ENCODE measurements around the gene CCL15.

CCL15 gene

GRCh38 chr17:36030956-36031355 lies 29.6 kb upstream of the CCL15 start:
- no peak for TF ChIP-seq CTCF (IDR thresholded peaks at IDR 0.05; ENCODE audit: poor library complexity, severe bottlenecking)
- H3K9me3 ChIP-seq (ENCODE audit: severe bottlenecking), result no peaks in the 10 kb centered on the region
- no peak for DNase-seq (ENCODE audit: low spot score)
- no peaks in the 10 kb centered on the region for H3K4me1 ChIP-seq (ENCODE audit: insufficient read depth, poor library complexity, severe bottlenecking)
- H3K36me3 ChIP-seq (ENCODE audit: low read depth), result no peaks in the 10 kb centered on the region
- ATAC-seq (ENCODE audit: low read depth), result no peak
- peaks cover 8% of the 10 kb centered on the region for H3K27me3 ChIP-seq (ENCODE audit: insufficient read depth, poor library complexity, severe bottlenecking)
- H3K4me3 ChIP-seq (ENCODE audit: severe bottlenecking), result no peak overlapping the region
- H3K27ac ChIP-seq (ENCODE audit: poor library complexity, severe bottlenecking), result no peak overlapping the region

GRCh38 chr17:36027761-36028160 lies 26.4 kb upstream of the CCL15 start:
- DNase-seq (ENCODE audit: low spot score) (no peak), ATAC-seq (ENCODE audit: low read depth) (no peak)
- Histone ChIP-seq H3K36me3 (ENCODE audit: low read depth) (no peaks in the 10 kb centered on the region), H3K9me3 (ENCODE audit: severe bottlenecking) (no peaks in the 10 kb centered on the region), H3K27me3 (ENCODE audit: insufficient read depth, poor library complexity, severe bottlenecking) (peaks cover 12% of the 10 kb centered on the region), H3K4me1 (ENCODE audit: insufficient read depth, poor library complexity, severe bottlenecking) (no peaks in the 10 kb centered on the region), H3K4me3 (ENCODE audit: severe bottlenecking) (no peak overlapping the region), H3K27ac (ENCODE audit: poor library complexity, severe bottlenecking) (no peak overlapping the region)
- TF ChIP-seq CTCF (IDR thresholded peaks at IDR 0.05; ENCODE audit: poor library complexity, severe bottlenecking), result no peak

- H3K27me3 ChIP-seq (ENCODE audit: insufficient read depth, poor library complexity, severe bottlenecking), result peaks cover 37% of the 10 kb centered on the region
- no peak for DNase-seq (ENCODE audit: low spot score)
- no peaks in the 10 kb centered on the region for H3K9me3 ChIP-seq (ENCODE audit: severe bottlenecking)
Measured at GRCh38 chr17:36024106-36024869, 22.9 kb upstream of the CCL15 start.

GRCh38 chr17:36019423-36019822 lies 18.1 kb upstream of the CCL15 start:
- DNase-seq (ENCODE audit: low spot score) (no peak), ATAC-seq (ENCODE audit: low read depth) (no peak)
- H3K36me3 ChIP-seq (ENCODE audit: low read depth), result no peaks in the 10 kb centered on the region
- no peaks in the 10 kb centered on the region for H3K9me3 ChIP-seq (ENCODE audit: severe bottlenecking)
- TF ChIP-seq CTCF (IDR thresholded peaks at IDR 0.05; ENCODE audit: poor library complexity, severe bottlenecking), result no peak
- no peak overlapping the region for H3K4me3 ChIP-seq (ENCODE audit: severe bottlenecking)
- peaks cover 40% of the 10 kb centered on the region for H3K27me3 ChIP-seq (ENCODE audit: insufficient read depth, poor library complexity, severe bottlenecking)
- no peak overlapping the region for H3K27ac ChIP-seq (ENCODE audit: poor library complexity, severe bottlenecking)
- no peaks in the 10 kb centered on the region for H3K4me1 ChIP-seq (ENCODE audit: insufficient read depth, poor library complexity, severe bottlenecking)

More at GRCh38 chr17:36024106-36024869, 22.9 kb upstream of the CCL15 start:
- no peak for ATAC-seq (ENCODE audit: low read depth)
- TF ChIP-seq CTCF (IDR thresholded peaks at IDR 0.05; ENCODE audit: poor library complexity, severe bottlenecking), result no peak
- H3K4me1 ChIP-seq (ENCODE audit: insufficient read depth, poor library complexity, severe bottlenecking), result no peaks in the 10 kb centered on the region
- H3K36me3 ChIP-seq (ENCODE audit: low read depth), result no peaks in the 10 kb centered on the region
- H3K27ac ChIP-seq (ENCODE audit: poor library complexity, severe bottlenecking), result no peak overlapping the region
- H3K4me3 ChIP-seq (ENCODE audit: severe bottlenecking), result no peak overlapping the region

GRCh38 chr17:36017799-36018198 lies 16.4 kb upstream of the CCL15 start, which contains the start of gene CCL23:
Gene CCL23 (minus strand): TSS chr17:36017972. CDS start chr17:36017897, 75 bp downstream.
- no peak for TF ChIP-seq CTCF (IDR thresholded peaks at IDR 0.05; ENCODE audit: poor library complexity, severe bottlenecking)
- ATAC-seq (ENCODE audit: low read depth), result no peak
- H3K27ac ChIP-seq (ENCODE audit: poor library complexity, severe bottlenecking), result no peak within 1 kb of the TSS
- H3K4me1 ChIP-seq (ENCODE audit: insufficient read depth, poor library complexity, severe bottlenecking), result no peaks in the 10 kb centered on the region
- H3K36me3 ChIP-seq (ENCODE audit: low read depth), result no peaks in the 10 kb centered on the region
- DNase-seq (ENCODE audit: low spot score), result no peak
- no peaks in the 10 kb centered on the region for H3K9me3 ChIP-seq (ENCODE audit: severe bottlenecking)
- H3K4me3 ChIP-seq (ENCODE audit: severe bottlenecking), result no peak within 1 kb of the TSS
- H3K27me3 ChIP-seq (ENCODE audit: insufficient read depth, poor library complexity, severe bottlenecking), result peaks cover 32% of the 10 kb centered on the region

Data from RWPE2 (cell line).